Naive B cell (primary cell): ENCODE results near the gene SCT. TPM values are rescaled to one million over a fixed set of nuclear protein-coding genes. Genes with fewer than 3 reads are reported as not detected.

ENCODE experiments used
- ATAC-seq, 2 donors: fragments of 150-1000 bp; cut with Tn5 transposase; 2 replicates each; pipeline ENCODE4 v1.10.0; 2021; ENCODE audit warnings: low read depth in 2 of 2, mild to moderate bottlenecking in 2 of 2, moderate library complexity in 2 of 2
- DNase-seq: peaks from one replicate; pipeline ENCODE4 v3.0.0; 2022
- H3K27ac Mint-ChIP-seq, 6 donors: one replicate each; pipeline ENCODE4 v1.8.0; 2020 to 2022; ENCODE audit warnings: mild to moderate bottlenecking in 6 of 6, mixed read lengths in 6 of 6, moderate library complexity in 5 of 6, inconsistent platforms in 2 of 6
- H3K27me3 Mint-ChIP-seq, 3 donors: one replicate each; pipeline ENCODE4 v1.8.0; 2021 to 2022; ENCODE audit warnings: mixed read lengths in 3 of 3, mild to moderate bottlenecking in 1 of 3
- H3K36me3 Mint-ChIP-seq, 2 donors: one replicate each; pipeline ENCODE4 v1.8.0; 2020 to 2022; ENCODE audit warnings: mixed read lengths in 2 of 2, inconsistent platforms in 1 of 2, mild to moderate bottlenecking in 1 of 2
- H3K4me1 Mint-ChIP-seq, 3 donors: one replicate each; pipeline ENCODE4 v1.8.0; 2020 to 2022; ENCODE audit warnings: mixed read lengths in 3 of 3, inconsistent platforms in 1 of 3, mild to moderate bottlenecking in 1 of 3, moderate library complexity in 1 of 3
- H3K4me3 Mint-ChIP-seq, 8 donors: one replicate each; pipeline ENCODE4 v1.8.0; 2020 to 2022; ENCODE audit warnings: mild to moderate bottlenecking in 8 of 8, mixed read lengths in 8 of 8, moderate library complexity in 8 of 8, inconsistent platforms in 2 of 8
- H3K9me3 Mint-ChIP-seq, 7 donors: one replicate each; pipeline ENCODE4 v1.8.0; 2020 to 2022; ENCODE audit warnings: mixed read lengths in 7 of 7, mild to moderate bottlenecking in 5 of 7, inconsistent platforms in 2 of 7, moderate library complexity in 1 of 7
- polyA plus RNA-seq, 6 donors: library from polyadenylated mRNA; unstranded; fragments of 300-500 nt; fragmentation: Illumina TruSeq; gene quantifications; one replicate each; pipeline ENCODE4 v1.2.3, GENCODE V29; 2021; ENCODE audit warnings: low read depth in 6 of 6

The SCT gene
- polyA plus RNA-seq, 6 donors from 2014 or later, result not detected

- H3K4me1 Mint-ChIP-seq, result peaks cover 25 to 54% (median 47%) of the 10 kb centered on the region in 3 donors
- H3K36me3 Mint-ChIP-seq, result no peaks in the 10 kb centered on the region
- ATAC-seq, result no peak
- peak overlapping the region; percentile 41 to 74 (median 62) for H3K27ac Mint-ChIP-seq
- H3K9me3 Mint-ChIP-seq, result no peaks in the 10 kb centered on the region
- peaks cover 0 to 15% (median 15%) of the 10 kb centered on the region in 3 donors for H3K27me3 Mint-ChIP-seq
- peak overlapping the region; percentile 76 to 93 (median 86) for H3K4me3 Mint-ChIP-seq
- DNase-seq, result no peak
Observed at GRCh38 chr11:576811-577610, 50.0 kb downstream of the SCT start.

Other genes starting within 250 kb of the SCT start
- gene PKP3, start 233.0 kb downstream of the SCT start, polyA plus RNA-seq, result under 1 TPM in 2 of 6 donors, not detected in 4; 0.09 to 0.13 TPM
- gene SIGIRR, start 212.2 kb downstream of the SCT start, polyA plus RNA-seq, result 10 to 100 TPM; 30.4 to 72.0 (median 53.5) TPM
- 1 to 10 TPM in 5 of 6 donors, not detected in 1; 1.9 to 4.5 (median 3.4) TPM for gene ANO9, start 185.2 kb downstream of the SCT start, polyA plus RNA-seq
- 10 to 100 TPM in 4 of 6 donors, 1 to 10 TPM in 2; 5.5 to 12.3 (median 10.3) TPM for gene PTDSS2, start 176.9 kb downstream of the SCT start, polyA plus RNA-seq
- 100 to 1,000 TPM in 4 of 6 donors, 10 to 100 TPM in 2; 73.2 to 132 (median 114) TPM for gene RNH1, start 119.9 kb downstream of the SCT start, polyA plus RNA-seq
- 10 to 100 TPM; 11.2 to 25.1 (median 13.8) TPM for gene HRAS, start 91.6 kb downstream of the SCT start, polyA plus RNA-seq
- 1 to 10 TPM in 2 of 6 donors, under 1 TPM in 3, not detected in 1; 0.66 to 1.6 (median 0.92) TPM for gene LRRC56, start 89.7 kb downstream of the SCT start, polyA plus RNA-seq
- 1 to 10 TPM; 2.1 to 4.8 (median 2.9) TPM for gene LMNTD2, start 66.4 kb downstream of the SCT start, polyA plus RNA-seq
- gene RASSF7, start 66.2 kb downstream of the SCT start, polyA plus RNA-seq, result 10 to 100 TPM; 17.3 to 31.5 (median 23.5) TPM
- gene PHRF1, start 50.7 kb downstream of the SCT start, polyA plus RNA-seq, result 10 to 100 TPM in 1 of 6 donors, 1 to 10 TPM in 5; 2.3 to 16.4 (median 5.2) TPM
- 10 to 100 TPM; 28.5 to 89.8 (median 50.2) TPM for gene IRF7, start 11.2 kb downstream of the SCT start, polyA plus RNA-seq
- not detected for gene CDHR5, start 2.2 kb downstream of the SCT start, polyA plus RNA-seq
- not detected for gene DRD4, start 10.1 kb upstream of the SCT start, polyA plus RNA-seq
- gene DEAF1, start 68.0 kb upstream of the SCT start, polyA plus RNA-seq, result 10 to 100 TPM; 16.7 to 39.8 (median 24.7) TPM
- 10 to 100 TPM; 31.5 to 41.0 (median 36.6) TPM for gene TMEM80, start 68.6 kb upstream of the SCT start, polyA plus RNA-seq
- gene EPS8L2, start 79.0 kb upstream of the SCT start, polyA plus RNA-seq, result 1 to 10 TPM; 1.3 to 7.6 (median 3.3) TPM
- gene TALDO1, start 120.3 kb upstream of the SCT start, polyA plus RNA-seq, result 100 to 1,000 TPM; 156 to 201 (median 164) TPM
- 10 to 100 TPM in 1 of 6 donors, 1 to 10 TPM in 4, not detected in 1; 4.5 to 14.1 (median 7.0) TPM for gene GATD1, start 150.3 kb upstream of the SCT start, polyA plus RNA-seq
- not detected for gene CEND1, start 162.9 kb upstream of the SCT start, polyA plus RNA-seq
- 1 to 10 TPM; 6.8 to 9.4 (median 7.2) TPM for gene SLC25A22, start 171.1 kb upstream of the SCT start, polyA plus RNA-seq
- 1 to 10 TPM in 5 of 6 donors, not detected in 1; 2.6 to 6.2 (median 3.5) TPM for gene PIDD1, start 178.1 kb upstream of the SCT start, polyA plus RNA-seq
- 1,000 to 10,000 TPM; 1,447 to 3,573 (median 3,150) TPM for gene RPLP2, start 182.8 kb upstream of the SCT start, polyA plus RNA-seq
- 10 to 100 TPM; 13.0 to 49.9 (median 26.9) TPM for gene PNPLA2, start 191.7 kb upstream of the SCT start, polyA plus RNA-seq
- gene CRACR2B, start 200.7 kb upstream of the SCT start, polyA plus RNA-seq, result under 1 TPM in 3 of 6 donors, not detected in 3; 0.41 to 1.00 (median 0.55) TPM
- gene CD151, start 205.8 kb upstream of the SCT start, polyA plus RNA-seq, result 1 to 10 TPM; 1.2 to 5.8 (median 3.2) TPM
- 10 to 100 TPM; 41.3 to 68.4 (median 55.9) TPM for gene POLR2L, start 215.3 kb upstream of the SCT start, polyA plus RNA-seq
- 1 to 10 TPM in 5 of 6 donors, not detected in 1; 1.5 to 3.4 (median 2.8) TPM for gene TSPAN4, start 215.7 kb upstream of the SCT start, polyA plus RNA-seq